Small intestine (tissue), 16 donors: ENCODE results near the gene CA11. TPM values are rescaled to one million over a fixed set of nuclear protein-coding genes. Genes with fewer than 3 reads are reported as not detected.
A peak's percentile ranks its signal among the peaks of the same experiment; 100 is the strongest.
"Not testable (repeated sequence)": the region's sequence is repeated elsewhere in the genome, so short reads cannot be mapped to it uniquely, and the experiment has no call there.

Experiments
- DNase-seq, 2 donors: peaks; one replicate each; pipeline versions ENCODE4 v3.0.0 to v3.0.0-alpha.2; 2013
- FAIRE-seq: peaks from 2 replicates; lab custom pipeline; 2012; peaks lifted over from hg19 to GRCh38; lab: Jason Lieb, UNC
- H3K27ac ChIP-seq, 3 donors: one replicate each; pipeline ENCODE4 v1.5.1; 2013; ENCODE audit warnings: low read length in 2 of 3, mild to moderate bottlenecking in 2 of 3, control low read depth in 1 of 3, inconsistent platforms in 1 of 3, low read depth in 1 of 3, moderate library complexity in 1 of 3
- H3K27me3 ChIP-seq, 3 donors: one replicate each; pipeline ENCODE4 v1.6.1; 2013; ENCODE audit warnings: low read length in 3 of 3, inconsistent platforms in 1 of 3; ENCODE audit not compliant: control insufficient read depth in 3 of 3, insufficient read depth in 3 of 3
- H3K36me3 ChIP-seq, 3 donors: one replicate each; pipeline ENCODE4 v1.6.1; 2013; ENCODE audit warnings: low read length in 3 of 3, inconsistent platforms in 1 of 3, low read depth in 1 of 3, mild to moderate bottlenecking in 1 of 3, moderate library complexity in 1 of 3; ENCODE audit not compliant: control insufficient read depth in 3 of 3, insufficient read depth in 2 of 3
- H3K4me1 ChIP-seq, 3 donors: one replicate each; pipeline ENCODE4 v1.6.1; 2013; ENCODE audit warnings: low read length in 2 of 3, inconsistent platforms in 1 of 3, low read depth in 1 of 3, mild to moderate bottlenecking in 1 of 3, moderate library complexity in 1 of 3; ENCODE audit not compliant: control insufficient read depth in 3 of 3, insufficient read depth in 2 of 3
- H3K4me3 ChIP-seq, 3 donors: one replicate each; pipeline ENCODE4 v1.5.1; 2013; ENCODE audit warnings: low read length in 3 of 3, control low read depth in 1 of 3, inconsistent platforms in 1 of 3, low read depth in 1 of 3, mild to moderate bottlenecking in 1 of 3, moderate library complexity in 1 of 3
- H3K9me3 ChIP-seq, 2 donors: one replicate each; pipeline ENCODE4 v1.6.1; 2013; ENCODE audit warnings: low read depth in 1 of 2, low read length in 1 of 2; ENCODE audit not compliant: control insufficient read depth in 2 of 2, insufficient read depth in 1 of 2
- WGBS, 3 donors: extraction: QIAGEN DNeasy Blood & Tissue Kit; methylation state at CpG; one replicate each; pipeline ENCODE4 v1.1.7; 2013; 5-methylcytosine and 5-hydroxymethylcytosine counted together
- long read RNA-seq, 10 donors: transcript quantifications; one replicate each; lab custom pipeline, GENCODE V29; 2026
- polyA plus RNA-seq, 4 donors: library from polyadenylated mRNA; stranded (reverse) in 3 of 4; unstranded in 1 of 4; fragments of 200-250 nt in 3 of 4; fragments of 120-200 nt in 1 of 4; gene quantifications; one replicate each; pipeline versions ENCODE4 v1.2.1 to v1.2.3, GENCODE V29; 2013
- donor health status: healthy with polysubstance abuse.
- donor health status: control.
- donor health status: control.
- donor health status: Bipolar disorder and iron deficiency.
- donor health status: healthy.

CA11 gene
- 10 to 100 TPM in 1 of 4 donors, 1 to 10 TPM in 3; 3.8 to 21.2 (median 6.5) TPM for polyA plus RNA-seq
- long read RNA-seq, donor 1, partial matches to known transcripts, result 0 of 3 reads
- long read RNA-seq, donor 1, other reads (novel, unspliced or antisense), result 0 of 3 reads
- long read RNA-seq, donor 2, result 0 reads
- long read RNA-seq, donor 3, partial matches to known transcripts, result 0 of 1 reads
- long read RNA-seq, donor 3, other reads (novel, unspliced or antisense), result 0 of 1 reads
- long read RNA-seq, donor 4, result 0 reads
- long read RNA-seq, donor 5, result 0 reads
- long read RNA-seq, donor 6, partial matches to known transcripts, result 0 of 1 reads
- long read RNA-seq, donor 6, other reads (novel, unspliced or antisense), result 0 of 1 reads
- long read RNA-seq, donor 7, partial matches to known transcripts, result 0 of 5 reads
- long read RNA-seq, donor 7, other reads (novel, unspliced or antisense), result 0 of 5 reads
- long read RNA-seq, donor 8, partial matches to known transcripts, result 0 of 1 reads
- long read RNA-seq, donor 8, other reads (novel, unspliced or antisense), result 0 of 1 reads
- long read RNA-seq, donor 9, result 0 reads
- long read RNA-seq, donor 10, partial matches to known transcripts, result 0 of 1 reads
- long read RNA-seq, donor 10, other reads (novel, unspliced or antisense), result 0 of 1 reads

GRCh38 chr19:48646001-48646721 lies at the start of gene CA11:
Gene CA11 (minus strand): TSS chr19:48646187. CDS start chr19:48645632, 555 bp downstream.
- H3K27me3 ChIP-seq, result peaks cover 0 to 3% (median 0%) of the 10 kb centered on the region in 3 donors
- H3K9me3 ChIP-seq, result no peaks in the 10 kb centered on the region
- no peak for FAIRE-seq
- peak within 1 kb of the TSS; percentile 17 to 54 (median 50) for H3K4me3 ChIP-seq
- no peaks in the 10 kb centered on the region for H3K36me3 ChIP-seq
- peak; percentile 85 to 93 for DNase-seq
- H3K27ac ChIP-seq, result peak within 1 kb of the TSS; percentile 34 to 76 (median 67)
- H3K4me1 ChIP-seq, result peaks cover 0 to 16% (median 0%) of the 10 kb centered on the region in 3 donors
- WGBS, 3 donors, result 1% methylated on average over 31 to 33 of the region's 33 CpGs

GRCh38 chr19:48693629-48694028 lies 47.6 kb upstream of the CA11 start:
- peaks cover 0 to 13% (median 0%) of the 10 kb centered on the region in 3 donors for H3K36me3 ChIP-seq
- H3K27ac ChIP-seq, H3K4me3 ChIP-seq, DNase-seq, FAIRE-seq, H3K27me3 ChIP-seq: not testable (repeated sequence)
- peaks cover 0 to 22% (median 0%) of the 10 kb centered on the region in 3 donors for H3K4me1 ChIP-seq
- H3K9me3 ChIP-seq, result peaks cover 0 to 10% of the 10 kb centered on the region in 2 donors
- WGBS, 3 donors, result 84 to 95% (median 93%) methylated on average over 9 of the region's 9 CpGs

- no peaks in the 10 kb centered on the region for H3K27me3 ChIP-seq
- H3K36me3 ChIP-seq, result no peaks in the 10 kb centered on the region
- DNase-seq, result no peak
- no peak overlapping the region for H3K27ac ChIP-seq
- no peak overlapping the region for H3K4me3 ChIP-seq
- peaks cover 0 to 10% of the 10 kb centered on the region in 2 donors for H3K9me3 ChIP-seq
- WGBS, 3 donors, result 64 to 72% (median 72%) methylated on average over 7 of the region's 7 CpGs
- peaks cover 0 to 37% (median 4%) of the 10 kb centered on the region in 3 donors for H3K4me1 ChIP-seq
- FAIRE-seq, result no peak
Measured at GRCh38 chr19:48689449-48689848, 43.5 kb upstream of the CA11 start.

GRCh38 chr19:48687776-48688175 lies 41.8 kb upstream of the CA11 start:
- DNase-seq (peak; percentile 37 to 67), FAIRE-seq (no peak)
- WGBS, 3 donors, result 16 to 62% (median 45%) methylated on average over 3 of the region's 3 CpGs
- H3K9me3 ChIP-seq, result no peaks in the 10 kb centered on the region
- H3K27me3 ChIP-seq, result no peaks in the 10 kb centered on the region
- no peak overlapping the region for H3K4me3 ChIP-seq
- H3K27ac ChIP-seq, result peak overlapping the region in 1 of 3 donors; percentile 71
- no peaks in the 10 kb centered on the region for H3K36me3 ChIP-seq
- peaks cover 0 to 49% (median 4%) of the 10 kb centered on the region in 3 donors for H3K4me1 ChIP-seq

GRCh38 chr19:48686637-48687036 lies 40.6 kb upstream of the CA11 start:
- not testable (repeated sequence) for DNase-seq
- peak overlapping the region in 1 of 3 donors; percentile 71 for H3K27ac ChIP-seq
- 92 to 97% (median 94%) methylated on average over 7 of the region's 7 CpGs for WGBS, 3 donors

GRCh38 chr19:48686088-48686487 lies 40.1 kb upstream of the CA11 start:
- FAIRE-seq (no peak), DNase-seq (no peak)
- no peak overlapping the region for H3K27ac ChIP-seq
- H3K4me3 ChIP-seq, result no peak overlapping the region
- H3K27me3 ChIP-seq, result no peaks in the 10 kb centered on the region
- no peaks in the 10 kb centered on the region for H3K36me3 ChIP-seq
- peaks cover 0 to 49% (median 4%) of the 10 kb centered on the region in 3 donors for H3K4me1 ChIP-seq
- WGBS, 3 donors, result 74 to 95% (median 86%) methylated on average over 3 of the region's 3 CpGs
- no peaks in the 10 kb centered on the region for H3K9me3 ChIP-seq

More at GRCh38 chr19:48686637-48687036, 40.6 kb upstream of the CA11 start:
- H3K36me3 ChIP-seq, H3K4me3 ChIP-seq, H3K27me3 ChIP-seq, FAIRE-seq, H3K9me3 ChIP-seq: not testable (repeated sequence)
- H3K4me1 ChIP-seq, result peaks cover 0 to 49% (median 4%) of the 10 kb centered on the region in 3 donors

GRCh38 chr19:48685583-48685982 lies 39.6 kb upstream of the CA11 start:
- no peak for FAIRE-seq
- DNase-seq, result peak; percentile 53 to 56
- H3K36me3 ChIP-seq, result no peaks in the 10 kb centered on the region
- no peak overlapping the region for H3K4me3 ChIP-seq
- peak overlapping the region in 1 of 3 donors; percentile 43 for H3K27ac ChIP-seq
- H3K4me1 ChIP-seq, result peaks cover 0 to 49% (median 4%) of the 10 kb centered on the region in 3 donors
- H3K27me3 ChIP-seq, result no peaks in the 10 kb centered on the region
- 42 to 67% (median 62%) methylated on average over 9 of the region's 9 CpGs for WGBS, 3 donors
- H3K9me3 ChIP-seq, result no peaks in the 10 kb centered on the region

GRCh38 chr19:48683349-48683748 lies 37.4 kb upstream of the CA11 start:
- peaks cover 0 to 50% (median 4%) of the 10 kb centered on the region in 3 donors for H3K4me1 ChIP-seq
- H3K9me3 ChIP-seq, result no peaks in the 10 kb centered on the region
- FAIRE-seq (no peak), DNase-seq (peak in 1 of 2 donors; percentile 50)
- H3K27ac ChIP-seq, result no peak overlapping the region
- WGBS, 3 donors, result 66 to 95% (median 89%) methylated on average over 11 of the region's 11 CpGs
- peak overlapping the region in 1 of 3 donors; percentile 11 for H3K4me3 ChIP-seq
- no peaks in the 10 kb centered on the region for H3K27me3 ChIP-seq
- H3K36me3 ChIP-seq, result no peaks in the 10 kb centered on the region
